Stomach (tissue), 4 donors: ENCODE results near the gene ZFAND4.

Source experiments
- CTCF ChIP-seq, 7 experiments: fragments of 450-650 bp in 4 of 7; fragments of 200-600 bp in 3 of 7; sonication (generic) in 3 of 7; IDR thresholded peaks; one replicate each; pipeline ENCODE4 v1.5.1; 2016 to 2019; ENCODE audit warnings: antibody characterized with exemption in 7 of 7, control low read depth in 2 of 7, mild to moderate bottlenecking in 1 of 7
- EP300 ChIP-seq: sonication (generic); formaldehyde crosslinking; IDR thresholded peaks from one replicate; pipeline ENCODE4 v1.6.1; 2017; ENCODE audit warnings: antibody characterized with exemption

- TF ChIP-seq CTCF (IDR thresholded peaks at IDR 0.05) (no peak), EP300 (no peak)
These were observed 80.1 kb downstream of the ZFAND4 start for GRCh38 chr10:45592432-45592831.
